Thoracic aorta (tissue), 2 donors: Measurements from ENCODE around the gene THAP11. TPM values are rescaled to one million over a fixed set of nuclear protein-coding genes. Genes with fewer than 3 reads are reported as not detected.

Source experiments
- ATAC-seq: fragments of 150-250 bp; one replicate; pipeline ENCODE4 v1.8.0; 2017; ENCODE audit warnings: low read depth; ENCODE audit not compliant: insufficient number of reproducible peaks, low FRiP score
- DNase-seq: peaks from one replicate; pipeline ENCODE4 v3.0.0-alpha.2; 2020; ENCODE audit warnings: low spot score
- H3K27ac ChIP-seq, 2 donors: fragments of 200-600 bp; sonication (generic); 1 replicate in 1 of 2; 2 replicates in 1 of 2; pipeline ENCODE4 v1.5.1; 2016; ENCODE audit warnings: mild to moderate bottlenecking in 2 of 2, moderate library complexity in 2 of 2
- H3K27me3 ChIP-seq: fragments of 200-600 bp; sonication (generic); replicated peaks from 2 replicates; pipeline ENCODE4 v1.6.0; 2016; ENCODE audit warnings: mild to moderate bottlenecking; ENCODE audit not compliant: insufficient read depth
- H3K36me3 ChIP-seq: fragments of 200-600 bp; sonication (generic); one replicate; pipeline ENCODE4 v1.5.1; 2016
- H3K4me1 ChIP-seq, 2 donors: fragments of 200-600 bp; sonication (generic); 1 replicate in 1 of 2; 2 replicates in 1 of 2; pipeline versions ENCODE4 v1.5.1 to v1.6.0; 2016; ENCODE audit warnings: low read depth in 2 of 2, mild to moderate bottlenecking in 1 of 2; ENCODE audit not compliant: control insufficient read depth in 1 of 2
- H3K4me3 ChIP-seq: fragments of 200-600 bp; sonication (generic); 2 replicates; pipeline ENCODE4 v1.5.1; 2016; ENCODE audit warnings: mild to moderate bottlenecking
- H3K9me3 ChIP-seq: fragments of 200-600 bp; sonication (generic); 2 replicates; pipeline ENCODE4 v1.5.1; 2016
- CTCF ChIP-seq: fragments of 200-600 bp; sonication (generic); IDR thresholded peaks from one replicate; pipeline ENCODE4 v1.5.1; 2019; ENCODE audit warnings: antibody characterized with exemption
- total RNA-seq, 2 donors: library from RNA; depleted of rRNA; stranded (reverse); fragments of >200 nt; gene quantifications; one replicate each; pipeline versions ENCODE4 v1.1.0 to v1.2.3, GENCODE V29; 2016

THAP11 gene
- total RNA-seq, 2 donors from 2014 or later = 67.5 to 74.7 TPM

- no peak for DNase-seq
- Histone ChIP-seq H3K4me3 (no peak overlapping the region), H3K36me3 (peaks cover 18% of the 10 kb centered on the region), H3K4me1 (peaks cover 25 to 41% of the 10 kb centered on the region in 2 donors), H3K9me3 (no peaks in the 10 kb centered on the region), H3K27me3 (no peaks in the 10 kb centered on the region), H3K27ac (peak overlapping the region in 1 of 2 donors; percentile 65)
- ATAC-seq = no peak
- TF ChIP-seq CTCF = no peak
These were observed 27.5 kb downstream of the THAP11 start for GRCh38 chr16:67869653-67870052.

- Histone ChIP-seq H3K4me1 (peaks cover 31 to 46% of the 10 kb centered on the region in 2 donors), H3K27ac (peak overlapping the region in 1 of 2 donors; percentile 71), H3K4me3 (no peak overlapping the region), H3K36me3 (peaks cover 22% of the 10 kb centered on the region), H3K27me3 (no peaks in the 10 kb centered on the region), H3K9me3 (no peaks in the 10 kb centered on the region)
- TF ChIP-seq CTCF = no peak
- DNase-seq = no peak
- ATAC-seq = no peak
These were observed 29.1 kb downstream of the THAP11 start for GRCh38 chr16:67871256-67871655.

- H3K9me3 ChIP-seq = no peaks in the 10 kb centered on the region
- no peak for ATAC-seq
These were observed 30.1 kb downstream of the THAP11 start for GRCh38 chr16:67872131-67872630.

GRCh38 chr16:67872631-67873434 lies 30.7 kb downstream of the THAP11 start, which contains the start of gene EDC4:
Gene EDC4 (plus strand): TSS chr16:67873052. CDS start chr16:67873262, 210 bp downstream.
- H3K27ac ChIP-seq = peak within 1 kb of the TSS; percentile 71 to 79
- H3K4me1 ChIP-seq = peaks cover 31 to 46% of the 10 kb centered on the region in 2 donors
- peak within 1 kb of the TSS; percentile 95 for H3K4me3 ChIP-seq
- no peaks in the 10 kb centered on the region for H3K27me3 ChIP-seq
- DNase-seq (peak; percentile 68), ATAC-seq (peak; percentile 48)
- H3K9me3 ChIP-seq = no peaks in the 10 kb centered on the region
- TF ChIP-seq CTCF = no peak
- H3K36me3 ChIP-seq = peaks cover 29% of the 10 kb centered on the region

More at GRCh38 chr16:67872131-67872630, 30.1 kb downstream of the THAP11 start:
- Histone ChIP-seq H3K4me1 (peaks cover 31 to 46% of the 10 kb centered on the region in 2 donors), H3K36me3 (peaks cover 23% of the 10 kb centered on the region), H3K27ac (peak overlapping the region; percentile 71 to 79), H3K27me3 (no peaks in the 10 kb centered on the region), H3K4me3 (peak overlapping the region; percentile 95)
- no peak for DNase-seq
- TF ChIP-seq CTCF = no peak
